Upper lobe of left lung (tissue), 6 donors: Measurements from ENCODE around the gene SPATA1. TPM values are rescaled to one million over a fixed set of nuclear protein-coding genes. Genes with fewer than 3 reads are reported as not detected.

Source experiments
- ATAC-seq, 2 donors: fragments of 200-7000 bp; cut with Tn5 transposase; one replicate each; pipeline ENCODE4 v1.9.1; 2022; ENCODE audit warnings: mild to moderate bottlenecking in 2 of 2, moderate library complexity in 2 of 2; ENCODE audit not compliant: low FRiP score in 2 of 2
- DNase-seq, 2 donors: peaks; one replicate each; pipeline ENCODE4 v3.0.0-alpha.2; 2019 to 2020
- H3K27ac ChIP-seq, 4 donors: fragments of 200-600 bp; sonication (generic); one replicate each; pipeline ENCODE4 v1.5.1; 2016 to 2019
- H3K27me3 ChIP-seq, 4 donors: fragments of 200-600 bp; sonication (generic); one replicate each; pipeline ENCODE4 v1.5.1; 2017 to 2019
- H3K36me3 ChIP-seq, 4 donors: fragments of 200-600 bp; sonication (generic); one replicate each; pipeline ENCODE4 v1.5.1; 2016 to 2019
- H3K4me1 ChIP-seq, 4 donors: fragments of 200-600 bp; sonication (generic); one replicate each; pipeline ENCODE4 v1.5.1; 2018 to 2019
- H3K4me3 ChIP-seq, 4 donors: fragments of 200-600 bp; sonication (generic); one replicate each; pipeline ENCODE4 v1.5.1; 2017 to 2019; ENCODE audit warnings: mild to moderate bottlenecking in 2 of 4, moderate library complexity in 1 of 4
- H3K9me3 ChIP-seq, 4 donors: fragments of 200-600 bp; sonication (generic); one replicate each; pipeline ENCODE4 v1.5.1; 2018 to 2019
- EP300 ChIP-seq, 4 donors: sonication (generic); formaldehyde crosslinking; IDR thresholded peaks; one replicate each; pipeline ENCODE4 v1.5.1; 2017; ENCODE audit warnings: antibody characterized with exemption in 4 of 4, control low read depth in 2 of 4
- POLR2A ChIP-seq, 4 donors: fragments of 450-650 bp; IDR thresholded peaks; one replicate each; pipeline ENCODE4 v1.5.1; 2016 to 2017; ENCODE audit warnings: antibody characterized with exemption in 4 of 4, mild to moderate bottlenecking in 2 of 4
- POLR2AphosphoS5 ChIP-seq, 2 donors: sonication (generic); formaldehyde crosslinking; IDR thresholded peaks; one replicate each; pipeline ENCODE4 v1.5.1; 2017; ENCODE audit warnings: antibody characterized with exemption in 2 of 2
- WGBS, 2 donors: methylation state at CpG; one replicate each; pipeline ENCODE4 v1.1.5; 2017 to 2018; 5-methylcytosine and 5-hydroxymethylcytosine counted together
- total RNA-seq, 6 donors: library from RNA; depleted of rRNA in 4 of 6; stranded (reverse); fragments of >200 nt in 4 of 6; gene quantifications; one replicate each; pipeline versions ENCODE4 v1.1.0 to v1.2.1, GENCODE V29; 2016 to 2021
- TF ChIP-seq, protein P1 (sequence below), 6 experiments: fragments of 450-650 bp in 4 of 6; fragments of 200-600 bp in 2 of 6; sonication (generic) in 2 of 6; IDR thresholded peaks; one replicate each; pipeline ENCODE4 v1.5.1; 2016 to 2019; ENCODE audit warnings: antibody characterized with exemption in 6 of 6
- donor health status: DM: no; HTN: no; CAD: no; lungs with moderate emphysema.
- donor health status: DM: no; HTN: yes; CAD: no; lungs with severe emphysema.

Gene SPATA1
- total RNA-seq, 6 donors from 2014 or later, result 1.4 to 19.9 (median 1.7) TPM; not detected in 1

DNA sequence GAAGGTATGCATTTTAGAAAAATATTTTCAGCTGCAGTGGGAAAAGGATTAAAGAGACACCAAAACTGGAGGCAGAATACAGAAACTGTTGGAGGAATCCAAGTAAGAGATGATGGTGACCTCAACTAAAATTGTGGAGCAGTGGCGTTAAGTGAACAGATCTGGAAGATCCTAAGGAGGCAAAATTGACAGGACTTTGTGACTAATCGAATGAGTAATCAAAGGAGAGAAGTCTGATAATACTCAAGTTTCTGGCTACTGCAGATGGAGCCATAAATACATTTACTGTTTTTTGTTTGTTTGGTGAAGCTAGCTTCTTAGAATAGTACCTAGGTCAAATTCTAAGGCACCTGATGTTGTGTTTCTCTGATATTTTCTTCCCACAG is 65.0 kb downstream of the SPATA1 start:
- no peak for TF ChIP-seq POLR2A (IDR thresholded peaks at IDR 0.05)
- TF ChIP-seq POLR2AphosphoS5 (IDR thresholded peaks at IDR 0.05), result no peak
- no peak for TF ChIP-seq EP300 (IDR thresholded peaks at IDR 0.05)
- TF ChIP-seq, protein P1, sequence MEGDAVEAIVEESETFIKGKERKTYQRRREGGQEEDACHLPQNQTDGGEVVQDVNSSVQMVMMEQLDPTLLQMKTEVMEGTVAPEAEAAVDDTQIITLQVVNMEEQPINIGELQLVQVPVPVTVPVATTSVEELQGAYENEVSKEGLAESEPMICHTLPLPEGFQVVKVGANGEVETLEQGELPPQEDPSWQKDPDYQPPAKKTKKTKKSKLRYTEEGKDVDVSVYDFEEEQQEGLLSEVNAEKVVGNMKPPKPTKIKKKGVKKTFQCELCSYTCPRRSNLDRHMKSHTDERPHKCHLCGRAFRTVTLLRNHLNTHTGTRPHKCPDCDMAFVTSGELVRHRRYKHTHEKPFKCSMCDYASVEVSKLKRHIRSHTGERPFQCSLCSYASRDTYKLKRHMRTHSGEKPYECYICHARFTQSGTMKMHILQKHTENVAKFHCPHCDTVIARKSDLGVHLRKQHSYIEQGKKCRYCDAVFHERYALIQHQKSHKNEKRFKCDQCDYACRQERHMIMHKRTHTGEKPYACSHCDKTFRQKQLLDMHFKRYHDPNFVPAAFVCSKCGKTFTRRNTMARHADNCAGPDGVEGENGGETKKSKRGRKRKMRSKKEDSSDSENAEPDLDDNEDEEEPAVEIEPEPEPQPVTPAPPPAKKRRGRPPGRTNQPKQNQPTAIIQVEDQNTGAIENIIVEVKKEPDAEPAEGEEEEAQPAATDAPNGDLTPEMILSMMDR (IDR thresholded peaks at IDR 0.05), result no peak
- 97 to 99% methylated on average over 2 of the region's 2 CpGs for WGBS, 2 donors
- H3K27ac ChIP-seq, result no peak overlapping the region
- no peaks in the 10 kb centered on the region for H3K27me3 ChIP-seq
- H3K9me3 ChIP-seq, result no peaks in the 10 kb centered on the region
- ATAC-seq (no peak), DNase-seq (no peak)
- peaks cover 0 to 18% (median 5%) of the 10 kb centered on the region in 4 donors for H3K36me3 ChIP-seq
- no peak overlapping the region for H3K4me3 ChIP-seq
- peaks cover 11 to 32% (median 21%) of the 10 kb centered on the region in 4 donors for H3K4me1 ChIP-seq

DNA sequence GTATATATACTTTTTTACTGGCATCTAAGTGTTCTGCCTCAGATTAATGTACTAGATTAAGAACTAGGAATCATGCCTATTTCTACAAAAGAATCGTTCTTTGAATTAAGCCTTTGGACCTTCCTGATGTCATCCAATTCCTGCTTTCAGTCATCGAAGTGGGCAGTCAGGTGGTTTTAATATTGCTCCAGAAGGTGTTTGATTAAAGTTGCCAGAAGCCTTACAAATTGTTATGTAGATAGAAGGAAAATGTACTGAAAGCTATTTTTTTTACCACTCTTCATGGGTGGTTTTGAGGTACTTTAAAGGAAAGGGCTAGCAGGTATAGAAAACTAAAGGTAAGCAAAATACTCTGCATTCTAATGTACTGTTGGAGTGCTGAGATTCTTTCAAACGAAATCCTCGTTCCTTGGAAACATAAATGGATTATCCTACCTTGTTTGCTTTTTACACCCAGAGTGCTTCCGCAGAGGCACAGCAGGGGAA is 67.3 kb downstream of the SPATA1 start:
- H3K27ac ChIP-seq, result peak overlapping the region; percentile 98 to 100 (median 98)
- H3K36me3 ChIP-seq, result peaks cover 0 to 10% (median 5%) of the 10 kb centered on the region in 4 donors
- peak overlapping the region; percentile 49 to 63 (median 60) for H3K4me3 ChIP-seq
- ATAC-seq, result no peak
- H3K4me1 ChIP-seq, result peaks cover 11 to 32% (median 21%) of the 10 kb centered on the region in 4 donors
- no peaks in the 10 kb centered on the region for H3K27me3 ChIP-seq
- DNase-seq, result no peak
- H3K9me3 ChIP-seq, result no peaks in the 10 kb centered on the region
- 8% methylated on average over 5 of the region's 5 CpGs for WGBS, 2 donors
- TF ChIP-seq, protein P1 (IDR thresholded peaks at IDR 0.05), result peak in 1 of 6 experiments; percentile 5
- TF ChIP-seq POLR2A (IDR thresholded peaks at IDR 0.05), result no peak

DNA sequence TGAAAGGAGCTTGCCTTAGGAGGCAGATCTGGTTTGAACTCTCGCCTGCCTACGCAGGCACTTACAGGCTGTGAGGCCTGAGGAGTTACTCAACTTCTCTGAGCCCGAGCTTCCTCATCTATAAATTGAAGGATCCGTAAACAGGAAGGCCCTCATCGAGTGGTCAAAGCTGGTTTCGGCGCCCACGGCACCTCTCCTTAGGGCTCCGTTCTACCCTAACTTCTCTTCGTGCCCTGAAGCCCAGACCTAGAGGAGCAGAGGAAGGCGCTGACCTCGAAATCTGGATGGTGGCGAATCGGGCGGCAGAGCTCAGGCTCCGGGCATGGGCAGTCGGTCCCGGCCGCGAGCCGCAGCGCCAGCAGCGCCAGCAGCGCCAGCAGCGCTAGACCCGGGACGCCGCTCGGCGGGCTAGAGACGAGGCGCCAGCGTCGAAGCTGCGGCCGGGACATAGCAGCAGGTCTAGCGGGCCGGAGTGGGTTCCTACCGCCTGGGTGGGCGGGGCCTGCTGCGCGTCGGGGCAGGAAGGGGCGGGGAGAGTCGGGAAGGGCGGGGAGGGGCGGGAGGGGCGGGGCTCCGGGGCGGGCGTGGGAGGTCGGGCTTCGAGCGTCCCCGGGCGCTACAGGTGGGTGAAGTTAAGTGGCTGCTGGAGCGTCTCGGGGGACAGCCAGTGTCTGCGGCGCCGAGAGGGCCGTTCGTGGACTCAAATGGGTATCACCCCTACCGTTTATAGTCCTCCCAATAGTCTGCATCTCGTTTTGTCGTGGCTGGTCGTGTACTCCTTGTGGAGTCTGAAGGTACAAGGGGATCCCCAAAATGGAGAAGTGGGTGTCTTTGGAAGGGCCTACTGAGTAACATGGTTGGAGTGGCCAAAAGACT is 68.0 kb downstream of the SPATA1 start, which contains the start of gene CTBS:
CTBS (minus strand) TSS at position 474 of the 876 bp plus-strand sequence; CDS start at position 449, 25 bp downstream.
- peak; percentile 88 to 97 for DNase-seq
- peak within 1 kb of the TSS; percentile 56 to 63 (median 60) for H3K4me3 ChIP-seq
- ATAC-seq, result peak; percentile 97 to 99
- no peaks in the 10 kb centered on the region for H3K27me3 ChIP-seq
- WGBS, 2 donors, result 1 to 2% methylated on average over 17 to 44 of the region's 67 CpGs
- peaks cover 11 to 32% (median 21%) of the 10 kb centered on the region in 4 donors for H3K4me1 ChIP-seq
- H3K36me3 ChIP-seq, result peaks cover 0 to 4% (median 2%) of the 10 kb centered on the region in 4 donors
- no peaks in the 10 kb centered on the region for H3K9me3 ChIP-seq
- H3K27ac ChIP-seq, result peak within 1 kb of the TSS; percentile 98 to 100 (median 98)
- TF ChIP-seq EP300 (IDR thresholded peaks at IDR 0.05) (peak in 1 of 4 donors; percentile 44), POLR2AphosphoS5 (IDR thresholded peaks at IDR 0.05) (peak; percentile 92 to 93), POLR2A (IDR thresholded peaks at IDR 0.05) (peak in 3 of 4 donors; percentile 58 to 86 (median 82))
- TF ChIP-seq, protein P1 (IDR thresholded peaks at IDR 0.05), result no peak

DNA sequence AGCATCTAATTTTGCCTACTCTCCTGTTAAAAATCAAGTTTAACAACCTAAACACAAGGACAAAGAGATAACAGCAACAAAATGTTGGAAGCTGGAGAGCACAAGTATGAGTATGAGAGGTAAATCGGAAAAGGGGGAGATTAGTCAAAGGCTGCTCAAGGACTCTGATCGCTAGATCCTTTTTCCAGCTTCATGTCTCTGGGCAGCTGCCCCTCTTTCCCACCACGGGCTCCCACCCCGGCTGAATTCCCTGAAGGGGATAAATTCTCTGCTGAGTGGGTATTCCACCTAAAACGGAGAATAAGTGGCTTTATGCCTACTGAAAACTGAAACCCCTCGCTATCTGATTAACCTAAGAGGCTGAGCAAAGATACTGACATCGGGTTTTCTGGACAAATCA is 68.8 kb downstream of the SPATA1 start:
- ATAC-seq (no peak), DNase-seq (no peak)
- Histone ChIP-seq H3K27ac (peak overlapping the region; percentile 98 to 100 (median 98)), H3K9me3 (no peaks in the 10 kb centered on the region), H3K4me1 (peaks cover 11 to 32% (median 21%) of the 10 kb centered on the region in 4 donors), H3K4me3 (peak overlapping the region in 3 of 4 donors; percentile 56 to 63 (median 63)), H3K27me3 (no peaks in the 10 kb centered on the region), H3K36me3 (no peaks in the 10 kb centered on the region)
- WGBS, 2 donors, result 70 to 72% methylated on average over 7 of the region's 7 CpGs
- TF ChIP-seq POLR2AphosphoS5 (IDR thresholded peaks at IDR 0.05) (no peak), EP300 (IDR thresholded peaks at IDR 0.05) (no peak), POLR2A (IDR thresholded peaks at IDR 0.05) (no peak)
- TF ChIP-seq, protein P1 (IDR thresholded peaks at IDR 0.05), result no peak
